Heart left ventricle (tissue), 13 donors: Measurements from ENCODE around the gene MARS1.

ENCODE experiments used
- CTCF ChIP-seq, 12 donors: fragments of 200-600 bp; sonication (generic) in 4 of 12; IDR thresholded peaks; one replicate each; pipeline versions ENCODE4 v1.5.0 to v1.8.0; 2018 to 2022; ENCODE audit warnings: antibody characterized with exemption in 12 of 12, mild to moderate bottlenecking in 5 of 12
- POLR2A ChIP-seq, 2 donors: fragments of 450-650 bp; IDR thresholded peaks; one replicate each; pipeline ENCODE4 v1.6.1; 2017; ENCODE audit warnings: antibody characterized with exemption in 2 of 2, mild to moderate bottlenecking in 2 of 2, moderate library complexity in 2 of 2
- donor health status: ischemic (EF 13 %, LVEDD 7.1; RV severe dilation, severe dysfunction).
- donor health status: DM: no; HTN: yes; CAD: no.
- donor health status: DM: no; HTN: no; CAD: no.
- donor health status: ischemic (EF 25% LVEDD 6.9; RV normal size, moderate dysfunction).
- donor health status: ischemic (EF 25% LVEDD 5.7; RV mildly dilated, moderate dysfunction).
- donor health status: ischemic (EF 35%, LVEDD 5.7; RV mildly dilated, moderate dysfunction).
- donor health status: nonischemic (EF 11% LVEDD 7.7; RV severe dilation, severe dysfunction).
- donor health status: DM: yes; HTN: yes; CAD: no.
- donor health status: PGD.
- donor health status: ischemic (EF 29% LVEDD 5.4; RV normal size, mild dysfunction).
- donor health status: nonischemic (EF 23%, LVEDD 6.1; RV moderate dilation, normal function).

- TF ChIP-seq CTCF (IDR thresholded peaks at IDR 0.05) = no peak
- TF ChIP-seq POLR2A (IDR thresholded peaks at IDR 0.05) = no peak
Measured at GRCh38 chr12:57547288-57548012, 59.6 kb downstream of the MARS1 start.
